Measurements from ENCODE around the gene MKI67. TPM values are rescaled to one million over a fixed set of nuclear protein-coding genes. Genes with fewer than 3 reads are reported as not detected.

Gene MKI67
- polyA plus RNA-seq, 1 of the 3 experiments (the other 2 are of a cell fraction) = 7.5 TPM

DNA sequence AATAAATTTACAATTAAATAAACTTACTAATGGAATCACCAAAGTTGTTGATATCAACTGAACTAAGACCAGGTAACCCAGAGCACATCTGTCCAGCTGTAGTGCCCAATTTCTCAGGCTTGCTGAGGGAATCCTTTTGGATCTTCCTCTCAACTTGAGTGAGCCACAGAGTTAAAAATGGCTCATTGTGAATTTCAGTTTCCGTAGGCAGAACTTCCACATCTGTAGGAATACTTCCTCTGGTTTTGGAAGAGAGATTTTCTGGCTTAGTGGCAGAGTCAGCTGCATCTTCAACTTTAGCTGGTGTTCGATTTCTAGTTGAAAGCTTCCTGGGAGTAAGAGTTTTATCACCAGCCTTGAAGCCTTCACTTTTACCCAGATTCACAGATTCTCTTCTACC is 11.3 kb downstream of the MKI67 start:
- H3K27me3 ChIP-seq (ENCODE audit: insufficient read depth) = no peaks in the 10 kb centered on the region
- peaks cover 61 to 82% of the 10 kb centered on the region in 2 experiments for H3K36me3 ChIP-seq (replicated peaks in 1 of 2; ENCODE audit: control insufficient read depth in 1 of 2, insufficient read depth in 2 of 2, low read length in 1 of 2)
- H3K4me3 ChIP-seq (ENCODE audit: low read depth in 2 of 2, low read length in 1 of 2) = no peak overlapping the region
- H3F3A ChIP-seq (replicated peaks; ENCODE audit: insufficient read depth) = peaks cover 4% of the 10 kb centered on the region
- H3K9me2 ChIP-seq = no peaks in the 10 kb centered on the region
- no peak overlapping the region for H2AFZ ChIP-seq (ENCODE audit: low read depth)
- TF ChIP-seq RAD21 (IDR thresholded peaks at IDR 0.05; ENCODE audit: low read length) (no peak), GABPA (IDR thresholded peaks at IDR 0.05; ENCODE audit: low read depth) (no peak), JUND (IDR thresholded peaks at IDR 0.05) (no peak), ELF1 (IDR thresholded peaks at IDR 0.05) (no peak), TAF1 (IDR thresholded peaks at IDR 0.05; ENCODE audit: borderline replicate concordance, low read depth, low read length) (no peak), CHD2 (IDR thresholded peaks at IDR 0.05; ENCODE audit: low read length, partially characterized antibody) (no peak), FOSL2 (IDR thresholded peaks at IDR 0.05; ENCODE audit: borderline replicate concordance, low read depth) (no peak), FOXJ3 (CRISPR knock-in tag; IDR thresholded peaks at IDR 0.05) (no peak), FOXM1 (IDR thresholded peaks at IDR 0.05; ENCODE audit: low read depth) (no peak), USF2 (IDR thresholded peaks at IDR 0.05; ENCODE audit: borderline replicate concordance, low read depth, low read length) (no peak), YY1 (IDR thresholded peaks at IDR 0.05; ENCODE audit: low read depth) (no peak), TCF12 (IDR thresholded peaks at IDR 0.05) (no peak), RXRA (IDR thresholded peaks at IDR 0.05; ENCODE audit: borderline replicate concordance, low read depth) (no peak), TEAD4 (IDR thresholded peaks at IDR 0.05; ENCODE audit: borderline replicate concordance, insufficient read depth) (no peak)
- TF ChIP-seq, protein P1, sequence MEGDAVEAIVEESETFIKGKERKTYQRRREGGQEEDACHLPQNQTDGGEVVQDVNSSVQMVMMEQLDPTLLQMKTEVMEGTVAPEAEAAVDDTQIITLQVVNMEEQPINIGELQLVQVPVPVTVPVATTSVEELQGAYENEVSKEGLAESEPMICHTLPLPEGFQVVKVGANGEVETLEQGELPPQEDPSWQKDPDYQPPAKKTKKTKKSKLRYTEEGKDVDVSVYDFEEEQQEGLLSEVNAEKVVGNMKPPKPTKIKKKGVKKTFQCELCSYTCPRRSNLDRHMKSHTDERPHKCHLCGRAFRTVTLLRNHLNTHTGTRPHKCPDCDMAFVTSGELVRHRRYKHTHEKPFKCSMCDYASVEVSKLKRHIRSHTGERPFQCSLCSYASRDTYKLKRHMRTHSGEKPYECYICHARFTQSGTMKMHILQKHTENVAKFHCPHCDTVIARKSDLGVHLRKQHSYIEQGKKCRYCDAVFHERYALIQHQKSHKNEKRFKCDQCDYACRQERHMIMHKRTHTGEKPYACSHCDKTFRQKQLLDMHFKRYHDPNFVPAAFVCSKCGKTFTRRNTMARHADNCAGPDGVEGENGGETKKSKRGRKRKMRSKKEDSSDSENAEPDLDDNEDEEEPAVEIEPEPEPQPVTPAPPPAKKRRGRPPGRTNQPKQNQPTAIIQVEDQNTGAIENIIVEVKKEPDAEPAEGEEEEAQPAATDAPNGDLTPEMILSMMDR (IDR thresholded peaks at IDR 0.05) = no peak
- 96% methylated on average over 2 of the region's 2 CpGs for WGBS (ENCODE audit: low lambda C conversion rate)
- no peak overlapping the region for H3K27ac ChIP-seq (ENCODE audit: low read depth in 2 of 2, low read length in 1 of 2)
- ChIA-PET CTCF (interaction anchor here (1.0 to 1.9 kb wide), 5 partner anchors 12 to 37 kb away, joined by 3 to 5 read pairs (median 4); partner anchors contain the start of gene MKI67), POLR2A (interaction anchor here (1.0 kb wide), 1 partner anchor 11 kb away, joined by 3 read pairs; the partner anchor contains the start of gene MKI67)
- no peak overlapping the region for H3K4me2 ChIP-seq
- no peak for DNase-seq
- no peaks in the 10 kb centered on the region for H3K4me1 ChIP-seq (ENCODE audit: control insufficient read depth in 1 of 2, insufficient read depth in 2 of 2, low read depth in 1 of 2, low read length in 1 of 2)
- no peak overlapping the region for H3K9ac ChIP-seq
- H3K79me2 ChIP-seq (ENCODE audit: insufficient read depth) = peaks cover 52% of the 10 kb centered on the region
- H4K20me1 ChIP-seq (ENCODE audit: insufficient read depth) = peaks cover 31% of the 10 kb centered on the region; the same call in 1 of the 2 replicates
- H3K9me3 ChIP-seq = no peaks in the 10 kb centered on the region

DNA sequence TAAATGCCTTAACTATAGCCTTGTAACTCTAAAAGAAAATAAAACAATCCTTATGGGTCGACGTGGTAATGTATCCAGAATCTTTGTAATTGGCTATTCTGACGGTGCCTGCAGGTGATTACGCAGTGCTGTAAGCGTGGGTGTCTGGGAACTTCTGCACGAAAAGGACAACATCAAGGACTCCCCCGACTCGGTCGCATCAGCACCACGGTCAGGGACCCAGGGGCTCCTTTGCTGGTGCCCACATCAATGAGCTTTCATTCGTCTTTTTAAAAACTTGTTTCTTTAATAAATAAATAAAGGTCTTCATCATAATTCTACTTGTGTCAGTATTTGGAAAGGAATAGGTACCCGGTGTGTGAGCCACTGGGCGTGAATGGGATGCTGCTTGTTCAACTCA is 13.2 kb downstream of the MKI67 start:
- peaks cover 28% of the 10 kb centered on the region; the same call in 1 of the 2 replicates for H4K20me1 ChIP-seq (ENCODE audit: insufficient read depth)
- H3K9me2 ChIP-seq = no peaks in the 10 kb centered on the region
- H3F3A ChIP-seq (replicated peaks; ENCODE audit: insufficient read depth) = peaks cover 4% of the 10 kb centered on the region
- no peaks in the 10 kb centered on the region for H3K4me1 ChIP-seq (ENCODE audit: control insufficient read depth in 1 of 2, insufficient read depth in 2 of 2, low read depth in 1 of 2, low read length in 1 of 2)
- H3K27me3 ChIP-seq (ENCODE audit: insufficient read depth) = no peaks in the 10 kb centered on the region
- no peaks in the 10 kb centered on the region for H3K9me3 ChIP-seq
- H2AFZ ChIP-seq (ENCODE audit: low read depth) = no peak overlapping the region
- TF ChIP-seq YY1 (IDR thresholded peaks at IDR 0.05; ENCODE audit: low read depth) = no peak
- no peak for TF ChIP-seq FOSL2 (IDR thresholded peaks at IDR 0.05; ENCODE audit: borderline replicate concordance, low read depth)
- no peak for TF ChIP-seq GATA2 (CRISPR knock-in tag; IDR thresholded peaks at IDR 0.05)
- TF ChIP-seq TCF12 (IDR thresholded peaks at IDR 0.05) = no peak
- TF ChIP-seq, protein P2, sequence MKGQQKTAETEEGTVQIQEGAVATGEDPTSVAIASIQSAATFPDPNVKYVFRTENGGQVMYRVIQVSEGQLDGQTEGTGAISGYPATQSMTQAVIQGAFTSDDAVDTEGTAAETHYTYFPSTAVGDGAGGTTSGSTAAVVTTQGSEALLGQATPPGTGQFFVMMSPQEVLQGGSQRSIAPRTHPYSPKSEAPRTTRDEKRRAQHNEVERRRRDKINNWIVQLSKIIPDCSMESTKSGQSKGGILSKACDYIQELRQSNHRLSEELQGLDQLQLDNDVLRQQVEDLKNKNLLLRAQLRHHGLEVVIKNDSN (IDR thresholded peaks at IDR 0.05; ENCODE audit: borderline replicate concordance, low read depth) = no peak
- TF ChIP-seq, protein P3, sequence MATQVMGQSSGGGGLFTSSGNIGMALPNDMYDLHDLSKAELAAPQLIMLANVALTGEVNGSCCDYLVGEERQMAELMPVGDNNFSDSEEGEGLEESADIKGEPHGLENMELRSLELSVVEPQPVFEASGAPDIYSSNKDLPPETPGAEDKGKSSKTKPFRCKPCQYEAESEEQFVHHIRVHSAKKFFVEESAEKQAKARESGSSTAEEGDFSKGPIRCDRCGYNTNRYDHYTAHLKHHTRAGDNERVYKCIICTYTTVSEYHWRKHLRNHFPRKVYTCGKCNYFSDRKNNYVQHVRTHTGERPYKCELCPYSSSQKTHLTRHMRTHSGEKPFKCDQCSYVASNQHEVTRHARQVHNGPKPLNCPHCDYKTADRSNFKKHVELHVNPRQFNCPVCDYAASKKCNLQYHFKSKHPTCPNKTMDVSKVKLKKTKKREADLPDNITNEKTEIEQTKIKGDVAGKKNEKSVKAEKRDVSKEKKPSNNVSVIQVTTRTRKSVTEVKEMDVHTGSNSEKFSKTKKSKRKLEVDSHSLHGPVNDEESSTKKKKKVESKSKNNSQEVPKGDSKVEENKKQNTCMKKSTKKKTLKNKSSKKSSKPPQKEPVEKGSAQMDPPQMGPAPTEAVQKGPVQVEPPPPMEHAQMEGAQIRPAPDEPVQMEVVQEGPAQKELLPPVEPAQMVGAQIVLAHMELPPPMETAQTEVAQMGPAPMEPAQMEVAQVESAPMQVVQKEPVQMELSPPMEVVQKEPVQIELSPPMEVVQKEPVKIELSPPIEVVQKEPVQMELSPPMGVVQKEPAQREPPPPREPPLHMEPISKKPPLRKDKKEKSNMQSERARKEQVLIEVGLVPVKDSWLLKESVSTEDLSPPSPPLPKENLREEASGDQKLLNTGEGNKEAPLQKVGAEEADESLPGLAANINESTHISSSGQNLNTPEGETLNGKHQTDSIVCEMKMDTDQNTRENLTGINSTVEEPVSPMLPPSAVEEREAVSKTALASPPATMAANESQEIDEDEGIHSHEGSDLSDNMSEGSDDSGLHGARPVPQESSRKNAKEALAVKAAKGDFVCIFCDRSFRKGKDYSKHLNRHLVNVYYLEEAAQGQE (IDR thresholded peaks at IDR 0.05; ENCODE audit: low read depth, low read length) = peak; percentile 92
- TF ChIP-seq GABPA (IDR thresholded peaks at IDR 0.05; ENCODE audit: low read depth) = no peak
- no peak for TF ChIP-seq RCOR1 (IDR thresholded peaks at IDR 0.05; ENCODE audit: low read length)
- no peak overlapping the region for H3K4me3 ChIP-seq (ENCODE audit: low read depth in 2 of 2, low read length in 1 of 2)
- peaks cover 40% of the 10 kb centered on the region for H3K79me2 ChIP-seq (ENCODE audit: insufficient read depth)
- CTCF ChIA-PET = no interaction called here
- no peak overlapping the region for H3K27ac ChIP-seq (ENCODE audit: low read depth in 2 of 2, low read length in 1 of 2)
- POLR2A ChIA-PET = no interaction called here
- no peak overlapping the region for H3K4me2 ChIP-seq
- H3K36me3 ChIP-seq (replicated peaks in 1 of 2; ENCODE audit: control insufficient read depth in 1 of 2, insufficient read depth in 2 of 2, low read length in 1 of 2) = peaks cover 71 to 85% of the 10 kb centered on the region in 2 experiments
- 97% methylated on average over 13 of the region's 13 CpGs for WGBS (ENCODE audit: low lambda C conversion rate)
- H3K9ac ChIP-seq = no peak overlapping the region
- DNase-seq = no peak
